ENCODE results near the gene CSMD2. TPM values are rescaled to one million over a fixed set of nuclear protein-coding genes. Genes with fewer than 3 reads are reported as not detected.
A peak's percentile ranks its signal among the peaks of the same experiment; 100 is the strongest.

CSMD2 gene
- polyA plus RNA-seq, 1 experiment: 2.3 TPM

GRCh38 chr1:33878392-33878791, 286.6 kb downstream of the CSMD2 start:
- CTCF ChIA-PET: no interaction called here
- peaks cover under 1% of the 10 kb centered on the region; the same call in 1 of the 2 replicates for H3K9me3 ChIP-seq (ENCODE audit: control insufficient read depth, insufficient read depth, low read length)
- H3K27me3 ChIP-seq (ENCODE audit: control insufficient read depth, insufficient read depth, low read length): no peaks in the 10 kb centered on the region
- H3K27ac ChIP-seq (ENCODE audit: low read depth, low read length): no peak overlapping the region
- POLR2A ChIA-PET: no interaction called here
- no peak overlapping the region for H3K4me3 ChIP-seq (ENCODE audit: low read depth, low read length)
- TF ChIP-seq, protein P1, sequence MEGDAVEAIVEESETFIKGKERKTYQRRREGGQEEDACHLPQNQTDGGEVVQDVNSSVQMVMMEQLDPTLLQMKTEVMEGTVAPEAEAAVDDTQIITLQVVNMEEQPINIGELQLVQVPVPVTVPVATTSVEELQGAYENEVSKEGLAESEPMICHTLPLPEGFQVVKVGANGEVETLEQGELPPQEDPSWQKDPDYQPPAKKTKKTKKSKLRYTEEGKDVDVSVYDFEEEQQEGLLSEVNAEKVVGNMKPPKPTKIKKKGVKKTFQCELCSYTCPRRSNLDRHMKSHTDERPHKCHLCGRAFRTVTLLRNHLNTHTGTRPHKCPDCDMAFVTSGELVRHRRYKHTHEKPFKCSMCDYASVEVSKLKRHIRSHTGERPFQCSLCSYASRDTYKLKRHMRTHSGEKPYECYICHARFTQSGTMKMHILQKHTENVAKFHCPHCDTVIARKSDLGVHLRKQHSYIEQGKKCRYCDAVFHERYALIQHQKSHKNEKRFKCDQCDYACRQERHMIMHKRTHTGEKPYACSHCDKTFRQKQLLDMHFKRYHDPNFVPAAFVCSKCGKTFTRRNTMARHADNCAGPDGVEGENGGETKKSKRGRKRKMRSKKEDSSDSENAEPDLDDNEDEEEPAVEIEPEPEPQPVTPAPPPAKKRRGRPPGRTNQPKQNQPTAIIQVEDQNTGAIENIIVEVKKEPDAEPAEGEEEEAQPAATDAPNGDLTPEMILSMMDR (IDR thresholded peaks at IDR 0.05; ENCODE audit: low read depth, low read length): no peak
- DNase-seq (ENCODE audit: low read depth, low spot score): no peak

- ChIA-PET POLR2A (no interaction called here), CTCF (interaction anchor here (0.7 to 1.1 kb wide), 2 partner anchors 68 to 222 kb away, joined by 3 read pairs; no protein-coding TSS in a partner anchor)
- Histone ChIP-seq H3K27ac (ENCODE audit: low read depth, low read length) (peak overlapping the region; percentile 21), H3K27me3 (ENCODE audit: control insufficient read depth, insufficient read depth, low read length) (no peaks in the 10 kb centered on the region), H3K4me3 (ENCODE audit: low read depth, low read length) (no peak overlapping the region), H3K9me3 (ENCODE audit: control insufficient read depth, insufficient read depth, low read length) (peaks cover 5% of the 10 kb centered on the region; the same call in 1 of the 2 replicates)
- TF ChIP-seq, protein P1 (IDR thresholded peaks at IDR 0.05; ENCODE audit: low read depth, low read length): no peak
- peak; percentile 68 for DNase-seq (ENCODE audit: low read depth, low spot score)
Observed at GRCh38 chr1:33876970-33877650, 287.9 kb downstream of the CSMD2 start.

DNA sequence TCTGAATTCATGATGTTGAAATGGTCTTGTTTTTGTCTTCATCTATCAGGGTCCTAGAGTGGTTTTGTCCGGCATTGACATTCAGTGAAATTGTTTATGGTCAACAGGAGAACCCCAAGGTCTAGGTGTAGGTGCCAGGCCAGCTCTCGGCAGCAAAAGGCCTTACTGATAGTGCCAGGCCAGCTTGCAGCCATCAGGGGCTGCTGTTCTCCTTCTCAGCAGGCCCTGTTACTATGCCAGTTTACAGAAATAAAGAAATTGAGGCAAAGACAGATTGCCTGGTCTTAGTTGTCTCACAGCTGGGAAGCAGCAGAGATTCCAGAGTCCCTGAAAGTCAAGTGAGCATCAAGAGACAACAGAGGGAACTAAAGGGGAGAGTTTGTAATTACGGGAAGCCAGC, 289.2 kb downstream of the CSMD2 start:
- no peak for DNase-seq (ENCODE audit: low read depth, low spot score)
- Histone ChIP-seq H3K4me3 (ENCODE audit: low read depth, low read length) (no peak overlapping the region), H3K27ac (ENCODE audit: low read depth, low read length) (no peak overlapping the region), H3K9me3 (ENCODE audit: control insufficient read depth, insufficient read depth, low read length) (peaks cover 5% of the 10 kb centered on the region; the same call in 1 of the 2 replicates), H3K27me3 (ENCODE audit: control insufficient read depth, insufficient read depth, low read length) (no peaks in the 10 kb centered on the region)
- CTCF ChIA-PET: no interaction called here
- TF ChIP-seq, protein P1 (IDR thresholded peaks at IDR 0.05; ENCODE audit: low read depth, low read length): peak; percentile 28; the same call in 1 of the 2 replicates
- POLR2A ChIA-PET: no interaction called here

DNA sequence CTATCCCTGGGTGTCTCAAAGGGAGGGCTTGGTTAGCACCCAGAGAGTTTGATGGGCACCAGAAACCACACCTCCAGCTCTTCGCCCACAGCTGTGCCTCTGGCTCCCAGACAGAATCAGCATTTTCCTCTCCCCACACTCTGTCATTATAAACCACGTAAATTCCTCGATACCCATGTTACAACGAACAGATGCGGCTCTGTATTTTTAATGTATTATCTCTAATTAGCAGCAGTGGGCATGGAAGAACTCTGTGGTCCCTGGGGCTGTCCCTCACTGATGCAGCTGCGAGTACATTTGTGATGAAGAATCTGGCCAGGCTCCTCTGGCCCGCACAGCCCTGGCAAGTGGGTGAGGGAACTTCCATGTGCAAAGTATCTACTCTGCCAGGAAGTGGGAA, 290.4 kb downstream of the CSMD2 start:
- Histone ChIP-seq H3K27ac (ENCODE audit: low read depth, low read length) (no peak overlapping the region), H3K4me3 (ENCODE audit: low read depth, low read length) (no peak overlapping the region), H3K27me3 (ENCODE audit: control insufficient read depth, insufficient read depth, low read length) (no peaks in the 10 kb centered on the region), H3K9me3 (ENCODE audit: control insufficient read depth, insufficient read depth, low read length) (peaks cover 5% of the 10 kb centered on the region; the same call in 1 of the 2 replicates)
- DNase-seq (ENCODE audit: low read depth, low spot score): no peak
- ChIA-PET POLR2A (no interaction called here), CTCF (no interaction called here)
- TF ChIP-seq, protein P1 (IDR thresholded peaks at IDR 0.05; ENCODE audit: low read depth, low read length): no peak

DNA sequence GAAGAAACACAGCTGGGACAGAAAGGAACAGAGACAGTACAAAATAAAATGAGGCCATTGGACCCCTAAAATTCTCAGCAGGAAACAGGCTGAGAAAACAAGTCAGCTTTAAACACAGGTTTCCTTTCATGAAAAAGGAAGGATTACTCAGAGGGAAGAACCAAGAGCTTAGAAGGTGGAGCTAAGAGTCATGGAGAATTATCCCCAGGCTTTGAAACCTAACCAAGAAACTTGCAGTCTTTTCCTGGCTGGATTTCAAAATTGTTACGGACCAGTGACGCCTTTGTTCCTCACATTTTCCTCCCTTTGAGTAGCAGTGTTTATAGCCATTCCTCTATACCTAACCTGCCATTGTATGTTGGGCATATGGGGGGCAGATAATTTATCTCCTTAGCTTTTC, 292.3 kb downstream of the CSMD2 start:
- ChIA-PET POLR2A (no interaction called here), CTCF (interaction anchor here (0.6 kb wide), 1 partner anchor 290 kb away, joined by 4 read pairs; no protein-coding TSS in a partner anchor)
- no peak overlapping the region for H3K27ac ChIP-seq (ENCODE audit: low read depth, low read length)
- DNase-seq (ENCODE audit: low read depth, low spot score): no peak
- H3K4me3 ChIP-seq (ENCODE audit: low read depth, low read length): no peak overlapping the region
- no peaks in the 10 kb centered on the region for H3K27me3 ChIP-seq (ENCODE audit: control insufficient read depth, insufficient read depth, low read length)
- TF ChIP-seq, protein P1 (IDR thresholded peaks at IDR 0.05; ENCODE audit: low read depth, low read length): no peak
- H3K9me3 ChIP-seq (ENCODE audit: control insufficient read depth, insufficient read depth, low read length): peaks cover 5% of the 10 kb centered on the region; the same call in 1 of the 2 replicates
